Activated B cell treated with CpG ODN at 0.5 μM for 24 hours (primary cell): ENCODE measurements around the gene NT5C1A. TPM values are rescaled to one million over a fixed set of nuclear protein-coding genes. Genes with fewer than 3 reads are reported as not detected.

Experiments used
- ATAC-seq: fragments of 200-7000 bp; cut with Tn5 transposase; one replicate; pipeline ENCODE4 v1.10.0; 2021; ENCODE audit warnings: low read depth, mild to moderate bottlenecking, moderate library complexity
- CTCF ChIA-PET: fragments of 350-600 bp; sonication (Branson Sonifier 250); formaldehyde crosslinking; loops from one replicate; lab custom pipeline; 2021; ENCODE audit warnings: antibody characterized with exemption; lab: Charles Lee
- POLR2A ChIA-PET: fragments of 350-600 bp; sonication (Branson Sonifier 250); formaldehyde crosslinking; loops from one replicate; lab custom pipeline; 2021; ENCODE audit warnings: antibody characterized with exemption; lab: Charles Lee
- DNase-seq: peaks from one replicate; pipeline ENCODE4 v3.0.0; 2022
- H3K27ac Mint-ChIP-seq: one replicate; pipeline ENCODE4 v1.8.0; 2020; ENCODE audit warnings: mixed read lengths
- H3K27me3 Mint-ChIP-seq: one replicate; pipeline ENCODE4 v1.8.0; 2021; ENCODE audit warnings: mixed read lengths
- H3K36me3 Mint-ChIP-seq: one replicate; pipeline ENCODE4 v1.8.0; 2021; ENCODE audit warnings: low read depth, mixed read lengths
- H3K4me1 Mint-ChIP-seq: one replicate; pipeline ENCODE4 v1.8.0; 2021; ENCODE audit warnings: mixed read lengths
- H3K4me3 Mint-ChIP-seq: one replicate; pipeline ENCODE4 v1.8.0; 2020; ENCODE audit warnings: mild to moderate bottlenecking, mixed read lengths
- H3K9me3 Mint-ChIP-seq: one replicate; pipeline ENCODE4 v1.8.0; 2020; ENCODE audit warnings: mixed read lengths
- intact Hi-C: fragments of 100-400 bp; cut with micrococcal nuclease; formaldehyde crosslinking; loops from one replicate; pipeline ENCODE4 v1.15.1; 2024
- total RNA-seq: library from RNA; stranded (reverse); gene quantifications from 2 replicates; pipeline ENCODE4 v1.2.3, GENCODE V29; 2022
- TF ChIP-seq, protein P1 (sequence below): fragments of 200-600 bp; IDR thresholded peaks from one replicate; pipeline ENCODE4 v1.8.0; 2022; ENCODE audit warnings: antibody characterized with exemption, mild to moderate bottlenecking

Gene NT5C1A
- total RNA-seq, 1 donor from 2014 or later: not detected

DNA sequence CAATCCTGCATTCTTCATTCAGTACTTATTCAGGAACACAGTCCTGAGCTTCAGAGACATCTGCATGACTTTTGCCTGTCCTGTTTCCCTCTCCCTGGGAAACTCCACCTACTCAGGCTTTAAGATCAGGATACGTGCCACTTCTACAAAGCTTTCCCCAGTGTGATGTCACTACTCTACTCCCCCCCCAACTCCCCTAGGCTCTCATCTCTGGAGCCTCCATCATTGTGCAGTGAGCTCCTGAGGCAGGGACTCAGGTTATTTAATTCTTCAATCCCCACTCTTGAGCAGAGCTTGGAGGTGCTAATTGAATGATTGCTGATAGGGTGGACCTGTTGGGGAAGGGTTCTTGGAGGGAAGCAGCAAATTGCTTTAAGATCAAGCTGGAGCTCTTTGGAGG lies 1.2 kb downstream of the NT5C1A start:
- intact Hi-C loops: no loop called here
- H3K27ac Mint-ChIP-seq: no peak overlapping the region
- ChIA-PET CTCF (interaction anchor here (1.0 to 2.6 kb wide), 4 partner anchors 11 to 59 kb away, joined by 3 to 10 read pairs (median 4); no protein-coding TSS in a partner anchor), POLR2A (no interaction called here)
- DNase-seq: no peak
- peaks cover 11% of the 10 kb centered on the region for H3K4me1 Mint-ChIP-seq
- no peaks in the 10 kb centered on the region for H3K9me3 Mint-ChIP-seq
- no peak overlapping the region for H3K4me3 Mint-ChIP-seq
- H3K27me3 Mint-ChIP-seq: peaks cover 33% of the 10 kb centered on the region
- no peak for ATAC-seq
- TF ChIP-seq, protein P1, sequence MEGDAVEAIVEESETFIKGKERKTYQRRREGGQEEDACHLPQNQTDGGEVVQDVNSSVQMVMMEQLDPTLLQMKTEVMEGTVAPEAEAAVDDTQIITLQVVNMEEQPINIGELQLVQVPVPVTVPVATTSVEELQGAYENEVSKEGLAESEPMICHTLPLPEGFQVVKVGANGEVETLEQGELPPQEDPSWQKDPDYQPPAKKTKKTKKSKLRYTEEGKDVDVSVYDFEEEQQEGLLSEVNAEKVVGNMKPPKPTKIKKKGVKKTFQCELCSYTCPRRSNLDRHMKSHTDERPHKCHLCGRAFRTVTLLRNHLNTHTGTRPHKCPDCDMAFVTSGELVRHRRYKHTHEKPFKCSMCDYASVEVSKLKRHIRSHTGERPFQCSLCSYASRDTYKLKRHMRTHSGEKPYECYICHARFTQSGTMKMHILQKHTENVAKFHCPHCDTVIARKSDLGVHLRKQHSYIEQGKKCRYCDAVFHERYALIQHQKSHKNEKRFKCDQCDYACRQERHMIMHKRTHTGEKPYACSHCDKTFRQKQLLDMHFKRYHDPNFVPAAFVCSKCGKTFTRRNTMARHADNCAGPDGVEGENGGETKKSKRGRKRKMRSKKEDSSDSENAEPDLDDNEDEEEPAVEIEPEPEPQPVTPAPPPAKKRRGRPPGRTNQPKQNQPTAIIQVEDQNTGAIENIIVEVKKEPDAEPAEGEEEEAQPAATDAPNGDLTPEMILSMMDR: no peak
- no peaks in the 10 kb centered on the region for H3K36me3 Mint-ChIP-seq

DNA sequence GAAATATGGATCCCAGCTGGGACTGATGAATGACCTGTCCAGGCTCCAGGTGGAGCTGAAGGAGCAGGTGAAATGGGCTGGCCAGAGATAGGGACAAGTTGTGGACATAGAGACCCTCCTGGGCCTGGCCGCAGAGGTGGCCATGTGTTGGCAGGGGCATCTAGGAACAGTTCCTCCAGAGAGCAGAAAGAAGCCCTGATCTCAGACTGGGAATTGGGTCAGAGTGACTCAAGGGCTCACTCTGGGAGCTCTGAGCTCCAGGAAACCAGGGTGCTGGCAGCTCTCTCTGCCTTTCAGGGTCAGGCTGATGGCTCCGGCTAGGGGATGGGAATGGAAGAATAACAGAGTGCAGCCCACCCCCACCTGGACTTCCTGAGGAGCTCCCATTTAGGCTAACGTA lies 3.0 kb downstream of the NT5C1A start:
- no peaks in the 10 kb centered on the region for H3K36me3 Mint-ChIP-seq
- ChIA-PET POLR2A (no interaction called here), CTCF (interaction anchor here (1.8 to 2.6 kb wide), 2 partner anchors 11 to 15 kb away, joined by 5 to 10 read pairs; no protein-coding TSS in a partner anchor)
- ATAC-seq (no peak), DNase-seq (no peak)
- TF ChIP-seq, protein P1: no peak
- H3K4me1 Mint-ChIP-seq: peaks cover 11% of the 10 kb centered on the region
- peaks cover 29% of the 10 kb centered on the region for H3K27me3 Mint-ChIP-seq
- H3K4me3 Mint-ChIP-seq: no peak overlapping the region
- no peak overlapping the region for H3K27ac Mint-ChIP-seq
- intact Hi-C loops: no loop called here
- H3K9me3 Mint-ChIP-seq: no peaks in the 10 kb centered on the region

DNA sequence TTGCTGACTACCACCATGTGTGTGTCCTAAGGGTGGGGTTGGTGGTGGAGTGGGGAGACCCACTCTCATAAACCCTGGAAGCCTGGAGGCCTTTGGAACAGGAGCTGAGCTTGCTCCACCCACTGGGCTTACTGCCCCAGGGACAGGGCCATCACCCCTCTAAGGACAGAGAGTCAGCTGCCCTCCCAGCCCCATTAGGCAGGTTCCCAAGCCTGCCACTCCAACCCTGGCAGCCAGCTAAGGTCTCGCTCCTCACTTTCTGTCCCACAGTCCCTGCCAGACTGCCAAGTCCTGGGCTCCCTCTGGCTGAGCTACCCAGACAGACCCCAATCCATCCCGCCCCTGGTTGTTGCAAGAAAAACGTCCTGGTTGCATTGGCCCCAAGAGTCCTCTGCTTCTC lies 3.8 kb downstream of the NT5C1A start:
- H3K9me3 Mint-ChIP-seq: no peaks in the 10 kb centered on the region
- TF ChIP-seq, protein P1: no peak
- H3K27me3 Mint-ChIP-seq: peaks cover 25% of the 10 kb centered on the region
- no peaks in the 10 kb centered on the region for H3K36me3 Mint-ChIP-seq
- POLR2A ChIA-PET: no interaction called here
- H3K27ac Mint-ChIP-seq: no peak overlapping the region
- intact Hi-C loops: no loop called here
- CTCF ChIA-PET: interaction anchor here (1.6 kb wide), 1 partner anchor 62 kb away, joined by 4 read pairs; no protein-coding TSS in a partner anchor
- no peak for DNase-seq
- no peak for ATAC-seq
- no peak overlapping the region for H3K4me3 Mint-ChIP-seq
- H3K4me1 Mint-ChIP-seq: peaks cover 11% of the 10 kb centered on the region

DNA sequence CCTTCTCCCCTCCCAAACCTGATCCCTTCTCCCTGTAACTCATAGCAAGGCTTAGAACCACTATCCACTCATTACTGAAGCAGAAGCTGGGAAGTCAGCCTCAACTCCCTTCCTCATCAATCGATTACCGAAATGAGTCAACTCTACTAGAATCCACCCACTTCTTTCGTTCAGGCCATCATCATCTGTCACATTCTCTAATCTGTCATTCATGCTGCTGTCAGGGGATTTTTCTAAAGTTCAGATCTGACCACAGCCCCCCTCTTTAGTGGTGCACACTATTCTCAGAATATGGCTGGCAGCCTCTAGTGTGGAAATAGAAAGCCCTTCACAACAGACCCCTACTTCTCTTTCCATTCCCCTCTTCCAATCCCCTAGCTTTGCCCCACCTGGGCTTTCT lies 5.1 kb downstream of the NT5C1A start:
- Mint-ChIP-seq H3K4me3 (no peak overlapping the region), H3K9me3 (no peaks in the 10 kb centered on the region), H3K36me3 (no peaks in the 10 kb centered on the region), H3K27me3 (peaks cover 18% of the 10 kb centered on the region), H3K4me1 (peaks cover 10% of the 10 kb centered on the region), H3K27ac (no peak overlapping the region)
- TF ChIP-seq, protein P1: no peak
- intact Hi-C loops: no loop called here
- POLR2A ChIA-PET: interaction anchor here (0.7 kb wide), 1 partner anchor 640 kb away, joined by 4 read pairs; no protein-coding TSS in a partner anchor
- DNase-seq: no peak
- CTCF ChIA-PET: interaction anchor here (0.6 to 1.6 kb wide), 2 partner anchors 9 to 60 kb away, joined by 3 to 4 read pairs; no protein-coding TSS in a partner anchor
- peak; percentile 75 for ATAC-seq

DNA sequence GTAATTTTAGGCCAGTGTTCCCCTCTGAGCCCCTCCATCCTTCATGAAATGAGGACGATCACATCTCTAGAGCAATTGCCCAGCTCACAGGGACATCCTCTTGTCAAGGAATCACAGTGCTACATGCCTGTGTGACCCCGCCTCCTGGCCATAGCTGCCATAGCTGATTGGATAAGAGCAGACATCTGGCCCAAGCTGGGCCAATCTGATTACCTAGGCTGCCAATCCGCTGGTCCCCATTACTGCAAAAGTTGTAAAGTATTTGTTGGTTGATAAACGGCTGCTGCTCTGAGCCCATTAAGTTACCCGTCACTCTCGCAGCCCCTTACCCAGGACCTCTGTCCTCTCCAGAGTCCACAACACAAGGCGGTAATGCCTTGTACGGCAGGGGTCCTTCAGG lies 8.3 kb downstream of the NT5C1A start:
- Mint-ChIP-seq H3K27ac (no peak overlapping the region), H3K27me3 (peaks cover 4% of the 10 kb centered on the region), H3K9me3 (no peaks in the 10 kb centered on the region), H3K36me3 (no peaks in the 10 kb centered on the region), H3K4me1 (peaks cover 4% of the 10 kb centered on the region), H3K4me3 (no peak overlapping the region)
- CTCF ChIA-PET: no interaction called here
- DNase-seq: no peak
- intact Hi-C loops: no loop called here
- TF ChIP-seq, protein P1: no peak
- POLR2A ChIA-PET: no interaction called here
- ATAC-seq: no peak
